HL-60 (cell line): ENCODE measurements around the gene METTL14.

ENCODE experiments used
- POLR2AphosphoS5 ChIP-seq: IDR thresholded peaks from 2 replicates; pipeline ENCODE4 v1.6.1; 2012; ENCODE audit warnings: low read depth
- TF ChIP-seq, protein P1 (sequence below): IDR thresholded peaks from 2 replicates; pipeline ENCODE4 v1.6.1; 2012; ENCODE audit warnings: low read depth; ENCODE audit not compliant: insufficient replicate concordance
- TF ChIP-seq, protein P2 (sequence below): IDR thresholded peaks from one replicate; pipeline ENCODE4 v1.5.1; 2011; ENCODE audit warnings: low read length, control low read depth, inconsistent platforms; ENCODE audit not compliant: insufficient read depth

DNA sequence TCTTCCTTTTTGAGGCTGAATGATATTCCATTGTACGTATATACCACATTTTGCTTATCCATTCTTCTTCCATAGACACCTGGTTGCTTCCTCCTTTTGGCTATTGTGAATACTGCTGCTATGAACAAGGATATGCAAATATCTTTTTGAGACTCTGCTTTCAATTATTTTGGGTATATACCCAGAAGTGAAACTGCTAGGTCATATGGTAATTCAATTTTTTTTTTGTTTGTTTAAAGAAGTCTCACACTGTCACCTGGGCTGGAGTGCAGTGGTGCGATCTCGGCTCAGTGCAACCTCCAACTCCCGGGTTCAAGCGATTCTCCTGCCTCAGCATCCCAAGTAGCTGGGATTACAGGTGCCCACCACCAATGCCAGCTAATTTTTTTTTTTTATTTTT lies 75.3 kb downstream of the METTL14 start:
- TF ChIP-seq, protein P1, sequence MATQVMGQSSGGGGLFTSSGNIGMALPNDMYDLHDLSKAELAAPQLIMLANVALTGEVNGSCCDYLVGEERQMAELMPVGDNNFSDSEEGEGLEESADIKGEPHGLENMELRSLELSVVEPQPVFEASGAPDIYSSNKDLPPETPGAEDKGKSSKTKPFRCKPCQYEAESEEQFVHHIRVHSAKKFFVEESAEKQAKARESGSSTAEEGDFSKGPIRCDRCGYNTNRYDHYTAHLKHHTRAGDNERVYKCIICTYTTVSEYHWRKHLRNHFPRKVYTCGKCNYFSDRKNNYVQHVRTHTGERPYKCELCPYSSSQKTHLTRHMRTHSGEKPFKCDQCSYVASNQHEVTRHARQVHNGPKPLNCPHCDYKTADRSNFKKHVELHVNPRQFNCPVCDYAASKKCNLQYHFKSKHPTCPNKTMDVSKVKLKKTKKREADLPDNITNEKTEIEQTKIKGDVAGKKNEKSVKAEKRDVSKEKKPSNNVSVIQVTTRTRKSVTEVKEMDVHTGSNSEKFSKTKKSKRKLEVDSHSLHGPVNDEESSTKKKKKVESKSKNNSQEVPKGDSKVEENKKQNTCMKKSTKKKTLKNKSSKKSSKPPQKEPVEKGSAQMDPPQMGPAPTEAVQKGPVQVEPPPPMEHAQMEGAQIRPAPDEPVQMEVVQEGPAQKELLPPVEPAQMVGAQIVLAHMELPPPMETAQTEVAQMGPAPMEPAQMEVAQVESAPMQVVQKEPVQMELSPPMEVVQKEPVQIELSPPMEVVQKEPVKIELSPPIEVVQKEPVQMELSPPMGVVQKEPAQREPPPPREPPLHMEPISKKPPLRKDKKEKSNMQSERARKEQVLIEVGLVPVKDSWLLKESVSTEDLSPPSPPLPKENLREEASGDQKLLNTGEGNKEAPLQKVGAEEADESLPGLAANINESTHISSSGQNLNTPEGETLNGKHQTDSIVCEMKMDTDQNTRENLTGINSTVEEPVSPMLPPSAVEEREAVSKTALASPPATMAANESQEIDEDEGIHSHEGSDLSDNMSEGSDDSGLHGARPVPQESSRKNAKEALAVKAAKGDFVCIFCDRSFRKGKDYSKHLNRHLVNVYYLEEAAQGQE, result no peak
- TF ChIP-seq, protein P2, sequence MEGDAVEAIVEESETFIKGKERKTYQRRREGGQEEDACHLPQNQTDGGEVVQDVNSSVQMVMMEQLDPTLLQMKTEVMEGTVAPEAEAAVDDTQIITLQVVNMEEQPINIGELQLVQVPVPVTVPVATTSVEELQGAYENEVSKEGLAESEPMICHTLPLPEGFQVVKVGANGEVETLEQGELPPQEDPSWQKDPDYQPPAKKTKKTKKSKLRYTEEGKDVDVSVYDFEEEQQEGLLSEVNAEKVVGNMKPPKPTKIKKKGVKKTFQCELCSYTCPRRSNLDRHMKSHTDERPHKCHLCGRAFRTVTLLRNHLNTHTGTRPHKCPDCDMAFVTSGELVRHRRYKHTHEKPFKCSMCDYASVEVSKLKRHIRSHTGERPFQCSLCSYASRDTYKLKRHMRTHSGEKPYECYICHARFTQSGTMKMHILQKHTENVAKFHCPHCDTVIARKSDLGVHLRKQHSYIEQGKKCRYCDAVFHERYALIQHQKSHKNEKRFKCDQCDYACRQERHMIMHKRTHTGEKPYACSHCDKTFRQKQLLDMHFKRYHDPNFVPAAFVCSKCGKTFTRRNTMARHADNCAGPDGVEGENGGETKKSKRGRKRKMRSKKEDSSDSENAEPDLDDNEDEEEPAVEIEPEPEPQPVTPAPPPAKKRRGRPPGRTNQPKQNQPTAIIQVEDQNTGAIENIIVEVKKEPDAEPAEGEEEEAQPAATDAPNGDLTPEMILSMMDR, result no peak
- TF ChIP-seq POLR2AphosphoS5, result no peak
